DOHH2 (cell line): ENCODE data around the gene ALG1.

ENCODE experiments used
- EZH2phosphoT487 ChIP-seq: fragments of 200-600 bp; sonication (generic); IDR thresholded peaks from 2 replicates; pipeline ENCODE4 v1.6.1; 2017; ENCODE audit warnings: borderline replicate concordance, mild to moderate bottlenecking, antibody characterized with exemption, low read length, moderate library complexity, mixed read lengths
- TF ChIP-seq, protein P1 (sequence below): fragments of 200-600 bp; sonication (generic); IDR thresholded peaks from one replicate; pipeline ENCODE4 v1.5.1; 2014; ENCODE audit warnings: antibody characterized with exemption, mild to moderate bottlenecking, low read depth, low read length; ENCODE audit not compliant: poor library complexity, severe bottlenecking

DNA sequence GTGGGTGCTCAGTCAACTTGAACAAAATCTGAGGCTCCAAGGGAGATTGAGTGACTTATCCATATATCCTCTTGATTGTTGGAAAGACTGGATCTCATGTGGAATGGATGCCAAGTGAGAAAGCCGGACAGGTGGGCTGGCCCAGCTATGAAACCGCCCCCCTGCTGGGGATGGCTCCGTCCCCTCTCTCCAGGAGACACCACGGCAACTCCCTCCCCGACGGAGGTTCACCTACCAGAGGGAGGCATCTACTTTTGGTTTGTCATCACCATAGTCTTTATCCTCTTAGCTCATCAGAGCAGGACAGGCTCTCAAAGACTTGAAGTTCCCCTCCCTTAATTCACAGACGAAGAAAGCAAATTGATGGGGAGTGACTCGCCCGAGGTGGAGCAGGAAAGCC lies 1.8 kb upstream of the ALG1 start:
- TF ChIP-seq, protein P1, sequence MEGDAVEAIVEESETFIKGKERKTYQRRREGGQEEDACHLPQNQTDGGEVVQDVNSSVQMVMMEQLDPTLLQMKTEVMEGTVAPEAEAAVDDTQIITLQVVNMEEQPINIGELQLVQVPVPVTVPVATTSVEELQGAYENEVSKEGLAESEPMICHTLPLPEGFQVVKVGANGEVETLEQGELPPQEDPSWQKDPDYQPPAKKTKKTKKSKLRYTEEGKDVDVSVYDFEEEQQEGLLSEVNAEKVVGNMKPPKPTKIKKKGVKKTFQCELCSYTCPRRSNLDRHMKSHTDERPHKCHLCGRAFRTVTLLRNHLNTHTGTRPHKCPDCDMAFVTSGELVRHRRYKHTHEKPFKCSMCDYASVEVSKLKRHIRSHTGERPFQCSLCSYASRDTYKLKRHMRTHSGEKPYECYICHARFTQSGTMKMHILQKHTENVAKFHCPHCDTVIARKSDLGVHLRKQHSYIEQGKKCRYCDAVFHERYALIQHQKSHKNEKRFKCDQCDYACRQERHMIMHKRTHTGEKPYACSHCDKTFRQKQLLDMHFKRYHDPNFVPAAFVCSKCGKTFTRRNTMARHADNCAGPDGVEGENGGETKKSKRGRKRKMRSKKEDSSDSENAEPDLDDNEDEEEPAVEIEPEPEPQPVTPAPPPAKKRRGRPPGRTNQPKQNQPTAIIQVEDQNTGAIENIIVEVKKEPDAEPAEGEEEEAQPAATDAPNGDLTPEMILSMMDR: no peak
- TF ChIP-seq EZH2phosphoT487: no peak
